BLaER1 treated with 17β-estradiol and CSF1 and Interleukin-3, amounts not matched to agents 10 nM and 100 nM (cell line): ENCODE results near the gene TRRAP.

Experiments used
- H3K27ac ChIP-seq, 11 experiments: shearing (Covaris generic); formaldehyde crosslinking; 2 replicates each; pipeline ENCODE4 v1.8.1; 2022
- H3K27me3 ChIP-seq, 11 experiments: shearing (Covaris generic); formaldehyde crosslinking; 2 replicates each; pipeline ENCODE4 v1.8.1; 2022
- H3K36me3 ChIP-seq, 11 experiments: shearing (Covaris generic); formaldehyde crosslinking; 2 replicates each; pipeline ENCODE4 v1.8.1; 2022
- H3K4me1 ChIP-seq, 10 experiments: shearing (Covaris generic); formaldehyde crosslinking; 2 replicates each; pipeline ENCODE4 v1.8.1; 2022
- H3K4me2 ChIP-seq, 11 experiments: shearing (Covaris generic); formaldehyde crosslinking; 2 replicates each; pipeline ENCODE4 v1.8.1; 2022
- H3K4me3 ChIP-seq, 10 experiments: shearing (Covaris generic); formaldehyde crosslinking; 2 replicates each; pipeline ENCODE4 v1.8.1; 2022
- H3K9ac ChIP-seq, 11 experiments: shearing (Covaris generic); formaldehyde crosslinking; 2 replicates each; pipeline ENCODE4 v1.8.1; 2022
- H3K9me3 ChIP-seq, 11 experiments: shearing (Covaris generic); formaldehyde crosslinking; replicated peaks in 1 of 11; 2 replicates each; pipeline ENCODE4 v1.8.1; 2022
- H4K20me1 ChIP-seq, 11 experiments: shearing (Covaris generic); formaldehyde crosslinking; 2 replicates each; pipeline ENCODE4 v1.8.1; 2022
- Cebpa-rat ChIP-seq, 11 experiments: shearing (Covaris generic); IDR thresholded peaks; 2 replicates each; pipeline ENCODE4 v1.8.1; 2022

TRRAP gene

DNA sequence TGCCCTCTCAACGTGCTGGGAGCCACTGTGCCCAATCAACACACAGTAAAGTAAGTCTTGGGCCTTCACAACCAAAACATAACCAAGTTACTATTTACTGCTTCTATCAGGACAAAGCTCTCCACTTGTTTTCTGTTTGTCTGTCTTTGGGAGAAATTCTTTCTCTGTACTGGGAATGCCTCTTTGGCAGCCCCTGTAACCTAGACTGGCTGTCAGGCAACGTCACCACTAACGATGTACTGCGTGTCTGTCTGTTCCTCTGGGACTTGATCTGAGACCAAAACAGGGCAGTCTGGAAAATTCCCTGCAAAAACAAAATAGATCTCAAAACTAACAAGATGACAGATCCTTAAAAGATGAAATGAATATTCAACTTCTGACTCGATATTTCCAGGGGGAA, 152.6 kb downstream of the TRRAP start:
- peaks cover 66 to 87% (median 76%) of the 10 kb centered on the region in 10 experiments for H3K4me1 ChIP-seq
- no peak for TF ChIP-seq Cebpa-rat (IDR thresholded peaks at IDR 0.05)
- peaks cover 71 to 95% (median 84%) of the 10 kb centered on the region in 11 experiments for H3K36me3 ChIP-seq
- no peak overlapping the region for H3K4me3 ChIP-seq
- peaks cover 0 to 51% (median 28%) of the 10 kb centered on the region in 11 experiments; a peak in 19 of 22 replicates for H4K20me1 ChIP-seq
- peak overlapping the region in 8 of 11 experiments; percentile 37 to 69 (median 56); a peak in 11 of 22 replicates for H3K27ac ChIP-seq
- peak overlapping the region in 1 of 11 experiments; percentile 24; a peak in 2 of 22 replicates for H3K9ac ChIP-seq
- 0 out of 22 replicates have a peak, but pooled peaks cover 0 to 3% (median 0%) of the 10 kb centered on the region in 11 experiments for H3K9me3 ChIP-seq
- no peaks in the 10 kb centered on the region for H3K27me3 ChIP-seq
- peak overlapping the region in 10 of 11 experiments; percentile 42 to 95 (median 75); a peak in 18 of 22 replicates for H3K4me2 ChIP-seq

DNA sequence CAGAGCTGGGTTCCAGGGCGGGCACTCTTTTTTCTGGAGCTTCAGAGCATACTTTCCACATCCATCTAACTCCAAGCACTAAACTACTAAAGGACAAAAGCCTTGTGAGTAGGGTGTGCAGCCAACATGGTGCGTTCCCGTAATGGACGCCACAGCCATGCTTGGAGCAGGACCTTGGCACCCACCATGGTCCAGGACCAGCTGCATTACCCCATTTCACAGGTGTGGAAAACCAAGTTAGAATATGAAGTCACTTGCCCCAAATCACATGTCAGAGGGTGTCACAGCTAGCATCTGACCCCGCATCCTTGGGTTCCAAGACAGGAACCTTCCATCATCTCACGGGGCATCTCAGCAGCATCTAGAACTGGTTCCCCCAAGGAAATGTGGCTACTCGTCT, 153.2 kb downstream of the TRRAP start:
- peaks cover 74 to 95% (median 85%) of the 10 kb centered on the region in 11 experiments for H3K36me3 ChIP-seq
- TF ChIP-seq Cebpa-rat (IDR thresholded peaks at IDR 0.05) = no peak

DNA sequence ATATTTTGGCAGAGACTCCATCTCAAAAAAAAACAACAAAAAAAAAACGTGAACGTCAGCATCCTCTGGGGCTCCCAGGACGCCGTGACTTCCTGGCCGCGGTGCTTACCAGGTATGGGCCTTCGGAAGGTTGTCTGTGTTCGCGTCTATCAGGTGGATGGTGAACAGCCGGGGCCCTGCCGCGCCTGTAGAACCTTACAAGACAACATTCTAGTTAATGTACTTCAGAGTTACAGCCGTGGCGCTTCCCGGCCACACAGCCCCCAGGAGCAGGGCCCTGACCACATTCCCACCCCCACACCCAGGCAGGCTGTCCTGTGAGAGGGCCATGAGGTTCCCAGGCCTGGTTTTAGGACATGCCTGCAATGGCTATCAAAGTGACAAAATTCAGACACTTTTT, 154.6 kb downstream of the TRRAP start:
- 0 out of 22 replicates have a peak, but pooled peaks cover 0 to 3% (median 0%) of the 10 kb centered on the region in 11 experiments for H3K9me3 ChIP-seq
- H3K4me3 ChIP-seq = peak overlapping the region in 2 of 10 experiments; percentile 60 to 65; a peak in 4 of 20 replicates
- peak overlapping the region in 8 of 11 experiments; percentile 72 to 95 (median 88); a peak in 15 of 22 replicates for H3K4me2 ChIP-seq
- peak overlapping the region in 5 of 11 experiments; percentile 2 to 80 (median 75); a peak in 8 of 22 replicates for H3K9ac ChIP-seq
- peaks cover 7 to 58% (median 44%) of the 10 kb centered on the region in 11 experiments; a peak in 21 of 22 replicates for H4K20me1 ChIP-seq
- H3K27me3 ChIP-seq = no peaks in the 10 kb centered on the region
- TF ChIP-seq Cebpa-rat (IDR thresholded peaks at IDR 0.05) = no peak
- peaks cover 85 to 99% (median 87%) of the 10 kb centered on the region in 11 experiments for H3K36me3 ChIP-seq
- peak overlapping the region in 6 of 11 experiments; percentile 5 to 77 (median 39); a peak in 5 of 22 replicates for H3K27ac ChIP-seq
- H3K4me1 ChIP-seq = peaks cover 67 to 98% (median 93%) of the 10 kb centered on the region in 10 experiments

More for the DNA sequence above, 153.2 kb downstream of the TRRAP start:
- Histone ChIP-seq H4K20me1 (peaks cover 2 to 54% (median 33%) of the 10 kb centered on the region in 11 experiments; a peak in 21 of 22 replicates), H3K4me3 (no peak overlapping the region), H3K9me3 (0 out of 22 replicates have a peak, but pooled peaks cover 0 to 3% (median 0%) of the 10 kb centered on the region in 11 experiments), H3K9ac (no peak overlapping the region; a peak in 1 of 22 replicates), H3K4me2 (peak overlapping the region in 10 of 11 experiments; percentile 14 to 95 (median 70); a peak in 13 of 22 replicates), H3K27me3 (no peaks in the 10 kb centered on the region), H3K27ac (peak overlapping the region in 1 of 11 experiments; percentile 52; a peak in 1 of 22 replicates), H3K4me1 (peaks cover 72 to 92% (median 81%) of the 10 kb centered on the region in 10 experiments)

- Histone ChIP-seq H3K4me2 (peak overlapping the region in 9 of 11 experiments; percentile 72 to 95 (median 86); a peak in 17 of 22 replicates), H3K27ac (peak overlapping the region in 7 of 11 experiments; percentile 51 to 77 (median 66); a peak in 10 of 22 replicates), H3K27me3 (no peaks in the 10 kb centered on the region), H4K20me1 (peaks cover 7 to 63% (median 49%) of the 10 kb centered on the region in 11 experiments; a peak in 21 of 22 replicates), H3K36me3 (peaks cover 85 to 99% (median 87%) of the 10 kb centered on the region in 11 experiments), H3K4me1 (peaks cover 58 to 100% (median 95%) of the 10 kb centered on the region in 10 experiments), H3K9ac (peak overlapping the region in 5 of 11 experiments; percentile 37 to 80 (median 75); a peak in 10 of 22 replicates), H3K4me3 (peak overlapping the region in 5 of 10 experiments; percentile 12 to 65 (median 55); a peak in 7 of 20 replicates), H3K9me3 (no peaks in the 10 kb centered on the region)
- no peak for TF ChIP-seq Cebpa-rat (IDR thresholded peaks at IDR 0.05)
These were observed 155.4 kb downstream of the TRRAP start for GRCh38 chr7:99033765-99034164.

DNA sequence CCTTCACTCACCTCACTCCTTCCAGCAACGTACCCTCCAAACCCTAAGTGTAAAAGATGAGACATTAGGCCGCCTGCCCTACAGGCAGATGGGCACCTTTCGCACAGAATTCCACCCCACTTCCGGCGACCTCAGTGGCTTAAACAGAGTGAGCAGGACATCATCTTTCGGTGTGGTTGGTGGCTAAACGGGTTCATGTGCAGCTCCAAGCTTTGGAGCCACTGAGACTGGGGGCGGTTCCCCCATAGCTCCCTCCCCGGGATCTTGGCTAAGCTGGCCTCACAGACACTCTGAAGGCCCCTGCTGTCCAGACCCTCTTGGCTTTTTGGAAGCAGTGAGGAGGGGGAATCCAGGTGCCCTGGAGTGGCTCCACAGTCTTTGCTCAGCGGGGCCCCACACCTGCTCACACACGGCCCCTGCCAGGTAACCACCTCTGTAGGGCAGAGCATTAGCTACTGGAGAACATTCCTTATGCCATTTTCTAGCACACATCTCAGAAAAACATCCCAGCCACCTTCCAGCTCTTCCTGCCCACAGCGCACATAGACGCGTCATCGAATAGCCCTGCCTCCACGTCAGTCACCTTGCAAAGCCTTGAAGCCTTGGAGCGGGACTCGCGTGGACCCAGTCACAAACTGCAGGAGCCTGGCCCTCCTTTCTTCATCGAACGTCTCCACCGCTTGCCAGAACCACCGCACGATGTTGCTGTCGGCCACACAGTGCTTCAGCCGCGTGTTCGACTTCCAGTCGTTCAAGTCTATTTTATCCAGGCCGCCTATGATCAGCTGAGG, 156.8 kb downstream of the TRRAP start:
- Histone ChIP-seq H3K9ac (peak overlapping the region in 9 of 11 experiments; percentile 1 to 80 (median 55); a peak in 16 of 22 replicates), H3K36me3 (peaks cover 83 to 99% (median 88%) of the 10 kb centered on the region in 11 experiments), H3K27ac (peak overlapping the region in 8 of 11 experiments; percentile 40 to 77 (median 66); a peak in 16 of 22 replicates), H3K4me2 (peak overlapping the region; percentile 55 to 95 (median 81)), H4K20me1 (peaks cover 7 to 73% (median 49%) of the 10 kb centered on the region in 11 experiments; a peak in 21 of 22 replicates), H3K4me3 (peak overlapping the region in 7 of 10 experiments; percentile 9 to 65 (median 28); a peak in 12 of 20 replicates), H3K27me3 (no peaks in the 10 kb centered on the region), H3K4me1 (peaks cover 45 to 99% (median 83%) of the 10 kb centered on the region in 10 experiments), H3K9me3 (no peaks in the 10 kb centered on the region)
- no peak for TF ChIP-seq Cebpa-rat (IDR thresholded peaks at IDR 0.05)

DNA sequence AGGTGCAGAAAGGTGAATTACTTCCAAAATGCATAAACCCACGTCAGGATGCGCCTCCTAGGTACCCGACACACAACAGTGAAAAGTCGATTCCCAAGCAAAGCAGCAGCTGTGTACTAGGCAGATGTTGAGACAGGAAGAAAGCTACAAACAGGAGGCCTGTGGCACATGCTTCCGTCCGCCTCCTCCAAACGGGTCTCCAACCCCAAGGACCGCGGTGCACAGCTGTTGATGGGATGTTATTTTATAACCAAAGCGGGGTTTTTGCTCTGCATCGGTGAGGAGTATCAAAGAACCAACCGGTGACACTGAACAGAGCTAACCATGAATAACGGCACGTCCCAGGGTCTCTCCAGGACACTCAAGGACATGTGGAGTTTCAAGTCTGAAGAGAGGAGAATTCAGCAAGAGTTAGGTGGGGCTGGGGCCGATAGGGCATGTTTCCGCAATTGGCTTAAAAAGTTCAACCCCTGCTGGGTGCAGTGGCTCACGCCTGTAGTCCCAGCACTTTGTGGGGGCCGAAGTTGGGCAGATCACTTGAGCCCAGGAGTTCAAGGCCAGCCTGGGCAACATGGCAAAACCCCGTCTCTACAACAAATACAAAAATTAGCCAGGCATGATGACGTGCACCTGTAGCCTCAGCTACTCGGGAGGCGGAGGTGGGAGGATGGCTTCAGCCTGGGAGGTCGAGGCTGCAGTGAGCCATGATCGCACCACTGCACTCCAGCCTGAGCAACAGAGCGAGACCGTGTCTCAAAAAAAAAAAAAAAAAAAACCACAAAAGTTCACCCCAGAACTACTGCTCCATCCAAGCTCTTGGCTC, 157.6 kb downstream of the TRRAP start:
- no peak for TF ChIP-seq Cebpa-rat (IDR thresholded peaks at IDR 0.05)
- Histone ChIP-seq H3K4me2 (peak overlapping the region; percentile 55 to 95 (median 81)), H3K9ac (peak overlapping the region in 10 of 11 experiments; percentile 0 to 80 (median 49); a peak in 15 of 22 replicates), H3K4me3 (peak overlapping the region in 7 of 10 experiments; percentile 9 to 65 (median 28); a peak in 10 of 20 replicates), H3K9me3 (no peaks in the 10 kb centered on the region), H3K36me3 (peaks cover 83 to 99% (median 88%) of the 10 kb centered on the region in 11 experiments), H4K20me1 (peaks cover 7 to 78% (median 49%) of the 10 kb centered on the region in 11 experiments; a peak in 21 of 22 replicates), H3K27me3 (no peaks in the 10 kb centered on the region), H3K27ac (peak overlapping the region in 8 of 11 experiments; percentile 40 to 77 (median 66); a peak in 16 of 22 replicates), H3K4me1 (peaks cover 42 to 99% (median 80%) of the 10 kb centered on the region in 10 experiments)

GRCh38 chr7:99036546-99037111, 158.3 kb downstream of the TRRAP start:
- H3K36me3 ChIP-seq = peaks cover 83 to 99% (median 88%) of the 10 kb centered on the region in 11 experiments
- no peak for TF ChIP-seq Cebpa-rat (IDR thresholded peaks at IDR 0.05)
- H3K4me2 ChIP-seq = peak overlapping the region; percentile 55 to 95 (median 81)
- H3K27ac ChIP-seq = peak overlapping the region in 8 of 11 experiments; percentile 40 to 77 (median 66); a peak in 13 of 22 replicates
- H3K4me1 ChIP-seq = peaks cover 35 to 93% (median 75%) of the 10 kb centered on the region in 10 experiments
- no peaks in the 10 kb centered on the region for H3K9me3 ChIP-seq
- H4K20me1 ChIP-seq = peaks cover 7 to 85% (median 49%) of the 10 kb centered on the region in 11 experiments; a peak in 21 of 22 replicates
- H3K27me3 ChIP-seq = no peaks in the 10 kb centered on the region
- peak overlapping the region in 7 of 11 experiments; percentile 30 to 80 (median 67); a peak in 12 of 22 replicates for H3K9ac ChIP-seq
- peak overlapping the region in 4 of 10 experiments; percentile 23 to 65 (median 44); a peak in 4 of 20 replicates for H3K4me3 ChIP-seq
